Trophoblast cell (in vitro differentiated cells and primary cell): Measurements from ENCODE around the gene BCL11A.

Experiments used
- DNase-seq, 2 donors: peaks; one replicate each; pipeline ENCODE4 v3.0.0-alpha.2; 2016
- H2AFZ ChIP-seq: 2 replicates; pipeline ENCODE4 v1.6.1; 2013; ENCODE audit warnings: low read length, moderate library complexity, mild to moderate bottlenecking; ENCODE audit not compliant: insufficient read depth, poor library complexity
- H2AK5ac ChIP-seq: 2 replicates; pipeline ENCODE4 v1.6.1; 2013; ENCODE audit warnings: mild to moderate bottlenecking, low read length
- H2BK120ac ChIP-seq: 2 replicates; pipeline ENCODE4 v1.6.1; 2013; ENCODE audit warnings: low read length, mild to moderate bottlenecking, moderate library complexity; ENCODE audit not compliant: insufficient read depth, poor library complexity
- H2BK12ac ChIP-seq: 2 replicates; pipeline ENCODE4 v1.6.1; 2013; ENCODE audit warnings: mild to moderate bottlenecking, low read length, moderate library complexity
- H2BK5ac ChIP-seq: 2 replicates; pipeline ENCODE4 v1.6.1; 2013; ENCODE audit warnings: low read length, low read depth, moderate library complexity, mild to moderate bottlenecking; ENCODE audit not compliant: poor library complexity
- H3K14ac ChIP-seq: 2 replicates; pipeline ENCODE4 v1.6.1; 2013; ENCODE audit warnings: mild to moderate bottlenecking, low read length
- H3K18ac ChIP-seq: 2 replicates; pipeline ENCODE4 v1.6.1; 2013; ENCODE audit warnings: mild to moderate bottlenecking, low read length
- H3K23ac ChIP-seq: 2 replicates; pipeline ENCODE4 v1.6.1; 2013; ENCODE audit warnings: low read length
- H3K27ac ChIP-seq: 2 replicates; pipeline ENCODE4 v1.5.1; 2013; ENCODE audit warnings: low read depth, mild to moderate bottlenecking, inconsistent platforms, low read length, moderate library complexity
- H3K27me3 ChIP-seq: 2 replicates; pipeline ENCODE4 v1.6.1; 2013; ENCODE audit warnings: inconsistent platforms, mild to moderate bottlenecking, low read length, moderate library complexity; ENCODE audit not compliant: insufficient read depth
- H3K36me3 ChIP-seq, 2 experiments: 1 replicate in 1 of 2; 2 replicates in 1 of 2; pipeline ENCODE4 v1.6.1; 2013; ENCODE audit warnings: low read length in 2 of 2, mild to moderate bottlenecking in 2 of 2, moderate library complexity in 1 of 2; ENCODE audit not compliant: insufficient read depth in 2 of 2, control insufficient read depth in 1 of 2
- H3K4ac ChIP-seq: 2 replicates; pipeline ENCODE4 v1.6.1; 2013; ENCODE audit warnings: low read depth, mild to moderate bottlenecking, low read length, moderate library complexity
- H3K4me1 ChIP-seq, 2 experiments: 1 replicate in 1 of 2; 2 replicates in 1 of 2; pipeline ENCODE4 v1.6.1; 2013; ENCODE audit warnings: low read length in 2 of 2, mild to moderate bottlenecking in 2 of 2, moderate library complexity in 1 of 2; ENCODE audit not compliant: insufficient read depth in 2 of 2, control insufficient read depth in 1 of 2
- H3K4me2 ChIP-seq: 2 replicates; pipeline ENCODE4 v1.6.1; 2013; ENCODE audit warnings: inconsistent platforms, mild to moderate bottlenecking, low read length, moderate library complexity
- H3K4me3 ChIP-seq: 2 replicates; pipeline ENCODE4 v1.5.1; 2013; ENCODE audit warnings: mild to moderate bottlenecking, low read depth, low read length, inconsistent platforms
- H3K79me1 ChIP-seq: one replicate; pipeline ENCODE4 v1.6.1; 2013; ENCODE audit warnings: low read length
- H3K79me2 ChIP-seq: 2 replicates; pipeline ENCODE4 v1.6.1; 2013; ENCODE audit warnings: low read length, mild to moderate bottlenecking; ENCODE audit not compliant: control insufficient read depth, insufficient read depth, poor library complexity
- H3K9ac ChIP-seq: 2 replicates; pipeline ENCODE4 v1.6.1; 2013; ENCODE audit warnings: mild to moderate bottlenecking, low read length
- H3K9me3 ChIP-seq: 2 replicates; pipeline ENCODE4 v1.6.1; 2013; ENCODE audit warnings: low read depth, mild to moderate bottlenecking, control low read depth, inconsistent platforms, low read length; ENCODE audit not compliant: insufficient read depth
- H4K12ac ChIP-seq: 2 replicates; pipeline ENCODE4 v1.6.1; 2013; ENCODE audit warnings: low read depth, mild to moderate bottlenecking, low read length, moderate library complexity
- H4K8ac ChIP-seq: 2 replicates; pipeline ENCODE4 v1.6.1; 2013; ENCODE audit warnings: low read depth, mild to moderate bottlenecking, low read length, moderate library complexity
- H4K91ac ChIP-seq: one replicate; pipeline ENCODE4 v1.6.1; 2013; ENCODE audit warnings: low read depth, mild to moderate bottlenecking, low read length, moderate library complexity
- WGBS: extraction: QIAGEN DNeasy Blood & Tissue Kit; methylation state at CpG from one replicate; pipeline ENCODE4 v1.1.7; 2013; ENCODE audit warnings: missing lambda C conversion rate; ENCODE audit not compliant: insufficient read length, insufficient coverage; ENCODE audit errors: extremely low coverage; 5-methylcytosine and 5-hydroxymethylcytosine counted together

BCL11A gene

GRCh38 chr2:60567919-60568768 is 14.7 kb upstream of the BCL11A start:
- DNase-seq, result no peak
- Histone ChIP-seq H2AFZ (no peak overlapping the region), H3K27ac (no peak overlapping the region), H2AK5ac (no peak overlapping the region), H3K27me3 (peaks cover 10% of the 10 kb centered on the region), H3K9me3 (no peaks in the 10 kb centered on the region), H2BK12ac (no peak overlapping the region), H4K91ac (no peak overlapping the region), H3K14ac (no peak overlapping the region), H3K23ac (no peak overlapping the region), H4K12ac (no peak overlapping the region), H3K9ac (no peak overlapping the region), H3K79me1 (no peaks in the 10 kb centered on the region), H3K4me2 (no peak overlapping the region), H2BK120ac (no peak overlapping the region), H3K4ac (no peak overlapping the region), H3K36me3 (no peaks in the 10 kb centered on the region), H3K4me1 (peaks cover 0 to 6% of the 10 kb centered on the region in 2 experiments), H3K18ac (no peak overlapping the region), H3K4me3 (no peak overlapping the region), H4K8ac (no peak overlapping the region), H2BK5ac (no peak overlapping the region), H3K79me2 (no peaks in the 10 kb centered on the region)
- no CpG with 5 or more reads among the region's 11 CpGs for WGBS

- no peak overlapping the region for H2AK5ac ChIP-seq
These were observed 13.6 kb upstream of the BCL11A start for GRCh38 chr2:60567096-60567495.

GRCh38 chr2:60565472-60565871 is 12.0 kb upstream of the BCL11A start:
- Histone ChIP-seq H3K9me3 (no peaks in the 10 kb centered on the region), H3K4me1 (peaks cover 0 to 6% of the 10 kb centered on the region in 2 experiments), H3K4ac (no peak overlapping the region), H3K79me1 (no peaks in the 10 kb centered on the region), H4K91ac (no peak overlapping the region), H2BK12ac (no peak overlapping the region), H3K79me2 (no peaks in the 10 kb centered on the region), H3K14ac (no peak overlapping the region), H2AFZ (no peak overlapping the region), H2BK5ac (no peak overlapping the region), H3K9ac (no peak overlapping the region), H3K4me2 (no peak overlapping the region), H3K18ac (no peak overlapping the region), H3K4me3 (no peak overlapping the region), H3K23ac (no peak overlapping the region), H4K12ac (no peak overlapping the region), H2BK120ac (no peak overlapping the region), H4K8ac (no peak overlapping the region), H3K36me3 (no peaks in the 10 kb centered on the region), H3K27ac (no peak overlapping the region), H3K27me3 (peaks cover 10% of the 10 kb centered on the region), H2AK5ac (no peak overlapping the region)
- no CpG with 5 or more reads among the region's 3 CpGs for WGBS
- no peak for DNase-seq

More at GRCh38 chr2:60567096-60567495, 13.6 kb upstream of the BCL11A start:
- Histone ChIP-seq H4K91ac (no peak overlapping the region), H3K18ac (no peak overlapping the region), H3K4ac (no peak overlapping the region), H2BK5ac (no peak overlapping the region), H2BK12ac (no peak overlapping the region), H3K4me1 (peaks cover 0 to 6% of the 10 kb centered on the region in 2 experiments), H4K8ac (no peak overlapping the region), H3K79me1 (no peaks in the 10 kb centered on the region), H3K27me3 (peaks cover 10% of the 10 kb centered on the region), H3K27ac (no peak overlapping the region), H3K9ac (no peak overlapping the region), H3K14ac (no peak overlapping the region), H3K79me2 (no peaks in the 10 kb centered on the region), H4K12ac (no peak overlapping the region), H3K36me3 (no peaks in the 10 kb centered on the region), H3K23ac (no peak overlapping the region), H3K4me2 (no peak overlapping the region), H2AFZ (no peak overlapping the region), H3K4me3 (no peak overlapping the region), H3K9me3 (no peaks in the 10 kb centered on the region), H2BK120ac (no peak overlapping the region)
- no CpG with 5 or more reads among the region's 4 CpGs for WGBS
- no peak for DNase-seq

- no peaks in the 10 kb centered on the region for H3K79me2 ChIP-seq
- H3K18ac ChIP-seq, result no peak overlapping the region
- H3K36me3 ChIP-seq, result no peaks in the 10 kb centered on the region
- peak in 1 of 2 donors; percentile 71 for DNase-seq
- H3K27me3 ChIP-seq, result no peaks in the 10 kb centered on the region
- H3K4me2 ChIP-seq, result no peak overlapping the region
- H3K9me3 ChIP-seq, result no peaks in the 10 kb centered on the region
- H3K23ac ChIP-seq, result no peak overlapping the region
- no peak overlapping the region for H4K12ac ChIP-seq
- no peak overlapping the region for H2BK5ac ChIP-seq
- no peak overlapping the region for H2AK5ac ChIP-seq
- H2BK120ac ChIP-seq, result no peak overlapping the region
- H2BK12ac ChIP-seq, result no peak overlapping the region
- H3K4me1 ChIP-seq, result peaks cover 3% of the 10 kb centered on the region in 2 experiments
- no peak overlapping the region for H3K4me3 ChIP-seq
- no CpG with 5 or more reads among the region's 5 CpGs for WGBS
- no peak overlapping the region for H3K4ac ChIP-seq
- no peak overlapping the region for H2AFZ ChIP-seq
- H3K79me1 ChIP-seq, result no peaks in the 10 kb centered on the region
- H4K91ac ChIP-seq, result no peak overlapping the region
- no peak overlapping the region for H4K8ac ChIP-seq
- H3K14ac ChIP-seq, result no peak overlapping the region
- no peak overlapping the region for H3K9ac ChIP-seq
- no peak overlapping the region for H3K27ac ChIP-seq
These were observed 7.5 kb upstream of the BCL11A start for GRCh38 chr2:60560734-60561644.
